DND-41 (cell line): ENCODE results near the gene DAB1.

Experiments
- ATAC-seq: fragments of 200-7000 bp; cut with Tn5 transposase; 3 replicates; pipeline ENCODE4 v1.9.1; 2021; ENCODE audit warnings: low read depth; ENCODE audit not compliant: insufficient read depth
- DNase-seq: peaks from one replicate; pipeline ENCODE4 v3.0.0-alpha.2; 2020
- H2AFZ ChIP-seq: 2 replicates; pipeline ENCODE4 v1.6.0; 2012; ENCODE audit warnings: low read depth, low read length
- H3K27ac ChIP-seq: 2 replicates; pipeline ENCODE4 v1.5.1; 2012; ENCODE audit warnings: low read length, inconsistent platforms
- H3K27me3 ChIP-seq: fragments of 200-600 bp; sonication (generic); 2 replicates; pipeline ENCODE4 v1.6.0; 2012; ENCODE audit warnings: low read length, mild to moderate bottlenecking, inconsistent platforms; ENCODE audit not compliant: insufficient read depth, poor library complexity
- H3K36me3 ChIP-seq: 2 replicates; pipeline ENCODE4 v1.5.1; 2012; ENCODE audit warnings: low read length, inconsistent platforms; ENCODE audit not compliant: insufficient read depth
- H3K4me1 ChIP-seq: 2 replicates; pipeline ENCODE4 v1.5.1; 2012; ENCODE audit warnings: mild to moderate bottlenecking, low read length; ENCODE audit not compliant: insufficient read depth
- H3K4me2 ChIP-seq: 2 replicates; pipeline ENCODE4 v1.6.0; 2012; ENCODE audit warnings: mild to moderate bottlenecking, moderate library complexity, low read length, inconsistent platforms; ENCODE audit not compliant: insufficient read depth
- H3K4me3 ChIP-seq, 2 experiments: fragments of 200-600 bp in 1 of 2; shearing (Covaris generic) in 1 of 2; 2 replicates each; pipeline ENCODE4 v1.5.1; 2012 to 2016; ENCODE audit warnings: inconsistent platforms in 2 of 2, low read length in 2 of 2, mild to moderate bottlenecking in 2 of 2, low read depth in 1 of 2, moderate library complexity in 1 of 2
- H3K79me2 ChIP-seq: 2 replicates; pipeline ENCODE4 v1.6.0; 2012; ENCODE audit warnings: low read length, inconsistent platforms; ENCODE audit not compliant: insufficient read depth
- H3K9ac ChIP-seq: 2 replicates; pipeline ENCODE4 v1.6.0; 2012; ENCODE audit warnings: low read depth, mild to moderate bottlenecking, inconsistent platforms, low read length, moderate library complexity
- H3K9me3 ChIP-seq: 2 replicates; pipeline ENCODE4 v1.5.1; 2012; ENCODE audit warnings: low read length, moderate library complexity, mild to moderate bottlenecking, inconsistent platforms; ENCODE audit not compliant: insufficient read depth, severe bottlenecking
- H4K20me1 ChIP-seq: 2 replicates; pipeline ENCODE4 v1.6.0; 2012; ENCODE audit warnings: low read length; ENCODE audit not compliant: insufficient read depth
- CTCF ChIP-seq: IDR thresholded peaks from 2 replicates; pipeline ENCODE4 v1.5.1; 2012; ENCODE audit warnings: borderline replicate concordance, low read length, moderate library complexity, mild to moderate bottlenecking; ENCODE audit not compliant: poor library complexity, severe bottlenecking; ENCODE audit errors: extremely low read depth
- EZH2 ChIP-seq: IDR thresholded peaks from 3 replicates; pipeline ENCODE4 v1.6.1; 2012; ENCODE audit warnings: borderline replicate concordance, low read depth, mild to moderate bottlenecking, moderate library complexity, low read length, inconsistent platforms; ENCODE audit not compliant: severe bottlenecking

DAB1 gene

GRCh38 chr1:57300186-57300585 is 123.7 kb downstream of the DAB1 start:
- DNase-seq (no peak), ATAC-seq (no peak)
- Histone ChIP-seq H2AFZ (no peak overlapping the region), H3K4me1 (no peaks in the 10 kb centered on the region), H3K27me3 (no peaks in the 10 kb centered on the region), H3K4me3 (no peak overlapping the region), H3K27ac (no peak overlapping the region), H3K9me3 (no peaks in the 10 kb centered on the region), H3K36me3 (no peaks in the 10 kb centered on the region), H3K9ac (no peak overlapping the region), H3K79me2 (no peaks in the 10 kb centered on the region), H3K4me2 (no peak overlapping the region), H4K20me1 (no peaks in the 10 kb centered on the region)
- TF ChIP-seq EZH2 (no peak), CTCF (no peak)

GRCh38 chr1:57296726-57297250 is 127.1 kb downstream of the DAB1 start:
- no peaks in the 10 kb centered on the region for H3K27me3 ChIP-seq
- no peaks in the 10 kb centered on the region for H3K79me2 ChIP-seq
- no peaks in the 10 kb centered on the region for H3K36me3 ChIP-seq
- no peak overlapping the region for H3K27ac ChIP-seq
- H3K4me1 ChIP-seq = no peaks in the 10 kb centered on the region
- H3K4me3 ChIP-seq = no peak overlapping the region
- ATAC-seq = no peak
- TF ChIP-seq EZH2 (no peak), CTCF (no peak)
- DNase-seq = no peak
- H3K9ac ChIP-seq = no peak overlapping the region
- no peaks in the 10 kb centered on the region for H4K20me1 ChIP-seq
- no peak overlapping the region for H3K4me2 ChIP-seq
- no peak overlapping the region for H2AFZ ChIP-seq
- no peaks in the 10 kb centered on the region for H3K9me3 ChIP-seq

GRCh38 chr1:57295326-57295725 is 128.5 kb downstream of the DAB1 start:
- Histone ChIP-seq H2AFZ (no peak overlapping the region), H3K9me3 (no peaks in the 10 kb centered on the region), H3K4me1 (no peaks in the 10 kb centered on the region), H3K36me3 (no peaks in the 10 kb centered on the region), H4K20me1 (no peaks in the 10 kb centered on the region), H3K4me2 (no peak overlapping the region), H3K9ac (no peak overlapping the region), H3K27me3 (no peaks in the 10 kb centered on the region), H3K4me3 (no peak overlapping the region), H3K79me2 (no peaks in the 10 kb centered on the region), H3K27ac (no peak overlapping the region)
- DNase-seq (no peak), ATAC-seq (no peak)
- TF ChIP-seq CTCF (no peak), EZH2 (no peak)

GRCh38 chr1:57294177-57294576 is 129.7 kb downstream of the DAB1 start:
- TF ChIP-seq EZH2 (no peak), CTCF (no peak)
- no peak overlapping the region for H3K4me2 ChIP-seq
- H3K4me3 ChIP-seq = no peak overlapping the region
- no peak overlapping the region for H3K9ac ChIP-seq
- H3K9me3 ChIP-seq = no peaks in the 10 kb centered on the region
- ATAC-seq (no peak), DNase-seq (no peak)
- no peak overlapping the region for H2AFZ ChIP-seq
- no peak overlapping the region for H3K27ac ChIP-seq
- no peaks in the 10 kb centered on the region for H4K20me1 ChIP-seq
- no peaks in the 10 kb centered on the region for H3K27me3 ChIP-seq
- no peaks in the 10 kb centered on the region for H3K36me3 ChIP-seq
- H3K79me2 ChIP-seq = no peaks in the 10 kb centered on the region
- H3K4me1 ChIP-seq = no peaks in the 10 kb centered on the region
